ENCODE data around the gene MCM9.
"Not testable (repeated sequence)": the region's sequence is repeated elsewhere in the genome, so short reads cannot be mapped to it uniquely, and the experiment has no call there.

MCM9 gene

DNA sequence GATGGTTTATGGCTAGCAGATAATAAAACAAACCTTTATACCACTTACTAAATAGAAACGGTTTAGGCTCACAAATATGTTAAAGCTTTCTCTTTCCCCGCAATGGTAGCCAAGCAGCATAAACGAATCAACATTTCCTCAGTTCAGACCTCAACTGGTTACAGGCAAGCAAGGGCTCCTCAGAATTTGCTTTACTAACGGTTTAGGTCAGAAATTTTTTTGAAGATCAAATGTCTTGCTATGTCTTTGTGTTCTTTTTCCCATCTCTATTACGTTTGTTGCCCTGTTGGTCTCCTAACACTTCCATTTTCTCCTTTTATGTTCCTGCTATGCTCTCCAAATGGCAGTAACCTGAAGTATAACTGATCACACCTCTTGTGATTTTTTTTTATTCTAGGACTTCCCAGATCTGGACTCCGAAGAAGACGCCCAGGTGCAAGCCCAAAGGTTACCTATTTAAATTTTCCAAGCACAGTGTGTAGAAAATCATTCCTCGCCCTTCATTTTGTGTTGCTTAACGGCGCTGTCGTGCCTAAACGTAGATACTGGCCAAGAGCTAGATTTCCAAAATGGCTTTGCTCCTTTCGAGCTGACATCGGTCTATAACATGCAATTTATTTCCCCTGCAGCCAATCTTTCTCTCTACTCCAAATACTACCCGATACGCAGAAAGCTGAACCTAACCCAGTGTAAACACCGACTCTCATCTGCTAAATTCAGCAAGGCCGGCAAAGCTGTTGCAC lies 41.7 kb downstream of the MCM9 start:
- peak; percentile 27 for DNase-seq (ENCODE audit: low read depth)

DNA sequence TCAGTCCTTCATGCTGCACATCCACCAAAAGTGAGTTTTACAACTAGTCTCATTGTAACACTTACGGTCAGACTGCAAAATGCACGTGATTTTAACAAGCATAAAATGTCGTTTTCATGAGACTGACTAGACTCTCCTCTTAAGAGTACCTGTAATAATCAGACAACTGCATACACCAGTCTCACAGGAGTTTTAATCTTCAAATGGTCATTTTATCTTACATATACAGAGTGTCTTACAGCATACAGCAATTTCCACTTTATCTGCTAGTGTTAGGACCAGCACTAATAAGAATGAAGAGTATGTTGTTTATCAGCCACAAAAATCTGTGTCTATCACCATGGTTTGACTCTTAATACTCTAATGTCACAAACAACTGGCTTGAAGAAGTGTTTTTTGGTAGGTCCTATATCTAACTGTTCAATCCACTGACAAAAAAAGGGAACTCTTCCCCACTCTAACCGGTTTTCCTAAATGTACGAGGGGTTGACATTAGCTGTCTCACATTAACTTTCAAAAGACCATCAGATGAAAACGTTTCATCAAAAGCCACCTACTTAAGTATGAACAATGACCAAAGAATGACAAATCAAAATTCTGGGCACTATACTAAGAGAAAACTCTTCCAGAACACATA lies 42.5 kb downstream of the MCM9 start:
- DNase-seq (ENCODE audit: low read depth): no peak

DNA sequence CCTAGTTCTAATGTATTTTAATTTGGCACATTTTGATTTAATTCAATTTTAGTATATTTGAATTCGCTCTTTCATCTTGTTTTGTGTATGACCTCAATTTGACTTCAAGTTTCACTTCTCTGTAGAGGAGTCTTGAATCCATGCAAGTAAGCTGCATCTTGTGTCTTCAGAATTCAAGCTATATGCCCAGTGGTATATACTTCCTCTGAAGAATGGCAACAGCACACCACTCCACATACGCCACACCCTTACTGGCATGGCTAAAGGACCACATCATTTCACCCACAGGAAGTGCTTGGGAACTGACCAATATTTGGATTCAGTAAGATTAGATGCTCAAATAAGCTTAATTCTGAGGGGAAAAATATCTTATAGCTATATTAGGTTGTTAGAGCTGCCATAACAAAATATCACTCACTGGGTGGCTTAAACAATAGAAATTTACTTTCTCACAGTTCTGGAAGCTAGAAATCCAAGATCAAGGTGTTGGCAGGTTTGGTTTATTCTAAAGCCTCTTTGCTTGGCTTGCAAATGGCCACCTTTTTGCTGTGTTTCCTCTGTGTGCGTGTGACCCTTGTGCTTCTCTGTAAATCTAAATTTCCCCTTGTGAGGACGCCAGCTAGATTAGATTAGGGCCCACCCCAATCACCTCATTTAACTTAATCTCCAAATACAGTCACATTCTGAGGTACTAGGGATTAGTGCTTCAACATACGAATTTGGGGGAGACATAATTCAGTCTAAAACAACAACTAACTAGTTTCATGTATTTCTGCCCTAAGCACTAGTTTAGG lies 43.8 kb downstream of the MCM9 start:
- DNase-seq (ENCODE audit: low read depth): no peak

DNA sequence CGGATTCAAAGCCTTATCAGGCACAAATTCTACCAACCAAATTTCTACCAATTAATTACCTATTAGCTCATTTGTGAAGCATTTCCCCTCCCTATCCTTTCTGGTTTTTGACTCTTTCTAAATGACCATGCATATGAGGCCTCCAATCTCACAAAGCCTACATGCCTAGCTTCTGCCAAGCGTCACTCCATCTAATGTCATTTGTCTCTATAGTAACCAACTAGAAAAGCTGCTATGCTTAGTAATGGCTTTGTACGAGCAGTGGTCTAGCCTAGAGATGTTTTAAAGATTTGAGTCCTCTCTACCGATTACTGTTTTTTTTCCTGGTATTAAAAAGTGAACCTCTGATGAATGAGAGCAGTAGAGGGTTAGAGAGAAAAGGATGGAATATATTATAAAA lies 45.8 kb downstream of the MCM9 start:
- DNase-seq (ENCODE audit: low read depth): no peak

DNA sequence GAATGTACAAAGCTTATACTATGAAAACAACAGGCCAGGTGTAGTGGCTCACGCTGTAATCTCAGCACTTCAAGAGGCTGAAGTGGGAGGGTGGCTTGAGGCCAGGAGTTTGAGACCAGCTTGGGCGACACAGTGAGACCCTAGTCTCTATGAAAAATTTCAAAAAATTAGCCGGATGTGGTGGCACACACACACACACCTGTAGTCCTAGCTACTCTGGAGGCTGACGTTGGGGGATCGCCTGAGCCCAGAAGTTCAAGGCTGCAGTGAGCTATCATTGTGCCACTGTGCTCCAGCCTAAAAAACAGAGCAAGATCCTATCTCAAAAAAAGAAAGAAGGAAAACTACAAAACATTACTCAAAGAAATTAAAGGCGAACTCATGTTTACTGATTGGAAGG lies 48.3 kb downstream of the MCM9 start:
- no peak for DNase-seq (ENCODE audit: low read depth)

DNA sequence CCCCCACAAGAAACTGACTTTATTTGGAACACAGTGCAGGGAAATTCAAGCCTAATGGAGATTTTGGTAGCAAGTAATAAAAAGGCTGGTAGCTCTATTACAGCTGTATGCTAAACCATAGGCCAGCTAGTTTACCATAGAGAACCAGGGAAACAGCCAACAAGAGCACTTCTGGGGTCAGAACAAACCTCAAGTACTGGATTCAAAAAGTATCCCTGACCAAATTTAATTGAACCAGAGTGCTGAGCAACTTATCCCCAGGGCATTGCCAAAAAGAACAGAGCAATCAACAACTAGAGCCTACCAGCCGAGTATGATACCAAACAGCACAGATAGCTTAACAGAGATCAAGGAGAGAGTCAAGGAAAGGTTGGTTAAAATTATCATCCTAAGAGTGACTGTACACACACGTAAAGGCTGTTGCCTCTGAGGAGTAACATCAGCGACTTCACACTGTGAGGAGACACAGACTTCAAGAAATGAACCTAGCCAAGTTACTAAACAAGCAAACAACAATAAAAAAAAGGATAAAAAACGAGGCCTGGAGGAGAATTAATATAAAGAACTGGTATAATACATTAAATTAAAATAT lies 52.5 kb downstream of the MCM9 start:
- DNase-seq (ENCODE audit: low read depth): no peak

DNA sequence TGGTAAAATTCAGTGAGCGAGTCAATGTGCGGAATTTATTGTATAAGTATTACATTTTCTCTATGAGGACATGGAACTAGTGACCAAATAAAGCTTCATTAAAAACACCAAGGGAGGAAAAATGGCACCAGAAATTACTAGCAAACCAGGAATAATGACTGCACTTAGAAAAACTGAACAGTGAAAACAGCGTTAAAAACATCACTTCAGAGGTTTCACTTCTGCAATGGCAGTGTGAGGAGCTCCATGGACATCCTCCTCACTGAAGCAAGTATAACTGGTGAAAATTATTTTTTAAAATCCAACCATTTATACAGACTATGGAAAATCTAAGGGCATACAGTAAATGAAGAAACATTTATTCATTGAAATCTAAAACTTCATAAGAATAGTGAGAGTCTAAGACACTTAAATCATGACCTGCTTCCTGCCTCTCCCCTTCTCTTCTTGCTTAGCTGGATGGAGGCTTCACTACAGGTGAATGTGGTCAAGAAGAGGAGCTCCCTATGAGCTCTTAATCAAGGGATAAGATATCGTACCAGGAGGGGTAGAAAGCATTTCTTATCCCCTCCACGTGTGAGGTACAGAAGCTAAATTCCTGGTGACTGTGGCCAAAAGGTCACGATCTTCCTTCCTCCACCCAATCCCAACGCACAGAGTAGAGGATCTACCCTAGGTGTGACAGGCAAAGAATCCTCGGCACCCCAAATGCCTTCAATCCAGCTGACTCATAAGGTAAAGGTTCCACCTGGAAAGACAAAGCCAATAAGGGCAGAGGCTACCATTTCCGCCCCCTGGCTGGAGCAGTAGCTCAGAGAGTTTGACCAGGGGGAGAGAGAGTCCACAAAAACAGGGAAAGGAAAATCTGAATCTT lies 53.3 kb downstream of the MCM9 start:
- DNase-seq (ENCODE audit: low read depth): no peak

DNA sequence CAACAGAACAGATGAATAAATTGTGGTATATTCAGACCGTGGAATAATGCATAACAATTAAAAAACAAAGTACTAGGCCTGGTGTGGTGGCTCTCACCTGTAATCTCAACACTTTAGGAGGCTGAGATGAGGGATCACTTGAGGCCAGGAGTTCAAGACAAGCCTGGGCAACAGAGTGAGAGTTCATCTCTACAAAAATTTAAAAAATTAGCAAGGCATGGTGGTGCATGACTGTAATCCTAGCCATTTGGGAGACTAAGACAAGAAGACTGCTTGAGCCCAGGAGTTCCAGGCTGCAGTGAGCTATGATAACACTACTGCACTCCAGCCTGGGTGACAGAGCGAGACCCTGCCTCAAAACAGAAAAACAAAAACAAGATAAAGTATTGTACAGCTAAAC lies 57.2 kb downstream of the MCM9 start:
- no peak for DNase-seq (ENCODE audit: low read depth)

DNA sequence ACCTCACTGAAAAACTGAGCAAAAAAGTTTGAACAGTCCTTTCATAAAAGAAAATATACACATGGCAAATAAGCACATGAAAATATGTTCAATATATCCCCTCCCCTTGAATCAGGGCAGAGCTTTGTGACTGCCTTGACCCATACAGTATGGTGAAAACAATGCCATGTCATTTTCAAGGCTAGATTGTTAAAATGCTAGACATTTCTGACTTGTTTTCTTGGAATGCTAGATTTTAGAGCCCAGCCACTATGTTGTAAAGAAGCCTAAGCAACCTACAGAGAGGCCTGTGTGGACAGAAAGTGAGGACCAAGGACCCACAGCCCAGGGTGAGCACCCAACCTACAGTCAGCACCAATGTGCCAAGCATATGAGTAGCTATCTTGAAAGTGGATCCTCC lies 58.1 kb downstream of the MCM9 start:
- no peak for DNase-seq (ENCODE audit: low read depth)

DNA sequence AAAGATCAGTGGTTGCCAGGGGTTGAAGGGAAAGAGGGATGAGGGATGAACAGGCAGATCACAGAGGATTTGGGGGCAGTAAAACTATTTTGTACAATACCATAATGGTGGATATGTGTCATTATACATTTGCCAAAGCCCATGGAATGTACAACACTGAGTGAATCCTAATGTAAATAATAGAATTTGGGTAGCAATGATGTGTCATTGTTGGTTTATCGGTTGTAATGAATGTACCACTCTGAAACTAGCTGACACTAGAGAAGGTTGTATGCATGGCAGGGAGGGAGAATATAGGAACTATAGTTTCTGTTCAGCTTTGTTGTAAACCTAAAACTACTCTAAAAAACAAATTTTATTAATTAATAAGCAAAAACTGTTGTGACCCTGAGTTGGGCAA lies 58.8 kb downstream of the MCM9 start:
- DNase-seq (ENCODE audit: low read depth): no peak

DNA sequence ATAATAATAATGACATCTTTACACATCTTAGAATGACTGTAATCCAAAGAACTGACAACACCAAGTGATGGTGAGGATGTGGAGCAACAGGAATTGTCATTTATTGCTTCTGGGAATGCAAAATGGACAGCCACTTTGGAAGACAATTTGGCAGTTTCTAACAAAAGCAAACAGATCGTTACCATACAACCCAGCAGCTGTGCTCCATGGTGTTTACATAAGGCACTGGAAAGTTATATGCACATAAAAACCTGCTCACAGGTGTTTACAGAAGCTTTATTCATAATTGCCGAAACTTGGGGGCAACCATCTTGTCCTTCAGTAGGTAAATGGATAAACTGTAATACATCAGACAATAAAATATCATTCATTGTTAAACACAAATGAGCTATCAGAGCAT lies 59.3 kb downstream of the MCM9 start:
- no peak for DNase-seq (ENCODE audit: low read depth)

DNA sequence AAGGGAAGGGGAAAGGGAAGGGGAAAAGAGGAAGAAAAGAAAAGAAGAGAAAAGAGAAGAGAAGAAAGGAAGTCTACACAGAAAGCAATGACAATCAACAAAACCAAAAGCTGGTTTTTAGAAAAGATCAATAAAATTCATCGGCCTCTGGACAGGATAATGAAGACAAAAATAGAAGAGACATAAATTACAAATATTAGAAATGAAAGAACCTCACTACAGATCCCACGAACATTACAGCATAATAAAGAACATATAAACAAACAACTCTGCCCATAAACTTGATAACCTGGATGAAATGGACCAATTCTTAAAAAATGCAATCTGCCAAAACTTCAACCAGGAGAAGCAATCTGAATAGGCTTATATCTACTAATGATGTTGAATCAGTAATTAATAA lies 61.7 kb downstream of the MCM9 start:
- DNase-seq (ENCODE audit: low read depth): no peak

DNA sequence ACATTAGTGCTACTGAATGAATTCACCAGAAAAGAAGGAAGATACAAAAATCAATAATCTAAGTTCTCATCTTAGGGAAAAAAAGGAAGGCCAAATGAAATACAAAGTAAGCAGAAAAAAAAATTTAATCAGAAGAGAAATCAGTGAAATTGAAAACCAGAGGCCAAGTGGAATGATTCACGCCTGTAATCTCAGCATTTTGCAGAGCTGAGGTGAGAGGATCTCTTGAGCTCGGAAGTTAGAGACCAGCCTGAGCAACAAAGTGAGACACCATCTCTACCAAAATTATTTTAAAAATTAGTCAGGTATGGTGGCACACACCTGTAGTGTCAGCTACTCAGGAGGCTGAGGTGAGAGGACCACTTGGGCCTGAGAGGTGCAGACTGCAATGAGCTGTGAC lies 62.2 kb downstream of the MCM9 start:
- DNase-seq (ENCODE audit: low read depth): no peak

DNA sequence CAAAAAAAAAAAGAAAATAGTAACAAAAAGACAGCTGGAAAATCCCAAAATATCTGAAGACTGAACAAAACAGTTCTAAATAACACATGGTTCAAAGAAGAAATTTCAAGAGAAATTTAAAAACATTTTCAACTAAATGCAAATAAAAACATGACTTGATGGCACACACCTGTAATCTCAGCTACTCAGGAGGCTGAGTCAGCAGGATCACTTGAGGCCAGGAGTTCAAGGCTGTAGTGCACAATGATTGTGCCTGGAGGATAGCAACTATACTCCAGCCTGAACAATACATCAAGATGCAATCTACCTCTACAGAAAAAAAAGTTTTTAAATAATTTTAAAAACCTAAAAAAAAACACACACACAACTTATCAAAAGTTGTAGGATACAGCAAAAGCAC lies 62.6 kb downstream of the MCM9 start:
- DNase-seq (ENCODE audit: low read depth): no peak

DNA sequence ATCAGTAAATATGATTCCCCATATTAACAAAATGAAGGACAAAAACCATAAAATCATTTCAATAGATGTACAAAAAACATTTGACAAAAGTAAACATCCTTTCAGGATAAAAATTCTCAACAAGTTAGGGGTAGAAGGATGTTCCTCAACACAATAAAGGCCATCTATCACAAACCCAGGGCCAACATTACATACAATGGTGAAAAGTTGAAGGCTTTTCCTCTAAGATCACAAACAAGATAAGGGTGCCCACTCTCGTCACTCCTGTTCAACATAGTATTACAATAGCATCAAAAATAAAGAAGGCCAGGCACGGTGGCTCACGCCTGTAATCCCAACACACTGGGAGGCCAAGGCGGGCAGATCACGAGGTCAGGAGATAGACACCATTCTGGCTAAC lies 63.6 kb downstream of the MCM9 start:
- DNase-seq (ENCODE audit: low read depth): no peak

DNA sequence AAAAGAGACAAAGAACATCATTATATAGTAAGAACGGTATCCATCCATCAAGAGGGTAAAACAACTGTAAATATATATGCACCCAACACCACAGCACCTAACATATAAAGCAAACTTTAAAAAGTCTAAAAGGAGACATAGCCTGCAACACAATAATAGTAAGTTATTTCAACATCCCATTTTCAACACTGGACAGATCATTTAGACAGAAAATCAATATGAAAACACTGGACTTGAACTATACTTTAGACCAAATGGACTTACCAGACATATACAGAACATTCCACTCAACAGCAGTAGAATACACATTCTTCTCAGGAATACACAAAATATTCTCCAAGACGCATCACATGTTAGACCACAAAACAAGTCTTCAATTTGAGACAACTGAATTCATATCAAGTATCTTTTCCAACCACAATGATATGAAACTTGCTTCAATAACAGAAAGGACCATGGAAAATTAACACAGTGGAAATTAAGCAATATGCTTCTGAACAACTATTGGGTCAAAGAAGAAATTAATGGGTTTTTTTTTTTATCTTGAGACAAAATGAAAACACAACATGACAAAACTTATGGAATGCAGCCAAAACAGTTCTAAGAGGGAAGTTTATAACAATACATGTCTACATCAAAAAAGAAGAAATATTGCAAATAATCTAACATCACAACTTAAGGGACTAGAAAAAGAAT lies 64.9 kb downstream of the MCM9 start:
- DNase-seq (ENCODE audit: low read depth): no peak

DNA sequence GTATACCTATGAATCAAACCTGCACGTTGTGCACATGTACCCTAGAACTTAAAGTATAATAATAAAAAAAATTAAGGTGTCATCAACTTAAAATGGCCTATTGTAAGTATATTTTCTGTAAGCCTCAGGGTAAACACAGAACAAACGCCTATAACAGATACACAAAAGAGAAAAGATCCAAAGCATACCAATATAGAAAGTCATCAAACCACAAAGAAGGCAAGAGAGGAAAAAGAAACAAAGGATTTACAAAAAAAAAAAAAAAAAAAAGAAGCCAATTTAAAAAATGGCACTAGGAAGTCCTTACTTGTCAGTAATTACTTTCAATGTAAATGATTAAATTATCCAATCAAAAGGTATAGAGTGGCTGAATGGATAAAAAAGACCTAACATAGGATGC lies 65.6 kb downstream of the MCM9 start:
- no peak for DNase-seq (ENCODE audit: low read depth)

DNA sequence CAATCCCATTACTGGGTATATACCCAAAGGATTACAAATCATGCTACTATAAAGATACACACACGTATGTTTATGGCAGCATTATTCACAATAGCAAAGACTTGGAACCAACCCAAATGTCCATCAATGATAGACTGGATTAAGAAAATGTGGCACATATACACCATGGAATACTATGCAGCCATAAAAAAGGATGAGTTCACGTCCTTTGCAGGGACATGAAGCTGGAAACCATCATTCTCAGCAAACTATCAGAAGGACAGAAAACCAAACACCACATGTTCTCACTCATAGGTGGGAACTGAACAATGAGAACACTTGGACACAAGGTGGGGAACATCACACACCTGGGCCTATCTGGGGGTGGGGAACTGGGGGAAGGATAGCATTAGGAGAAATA lies 66.1 kb downstream of the MCM9 start:
- DNase-seq (ENCODE audit: low read depth): not testable (repeated sequence)

DNA sequence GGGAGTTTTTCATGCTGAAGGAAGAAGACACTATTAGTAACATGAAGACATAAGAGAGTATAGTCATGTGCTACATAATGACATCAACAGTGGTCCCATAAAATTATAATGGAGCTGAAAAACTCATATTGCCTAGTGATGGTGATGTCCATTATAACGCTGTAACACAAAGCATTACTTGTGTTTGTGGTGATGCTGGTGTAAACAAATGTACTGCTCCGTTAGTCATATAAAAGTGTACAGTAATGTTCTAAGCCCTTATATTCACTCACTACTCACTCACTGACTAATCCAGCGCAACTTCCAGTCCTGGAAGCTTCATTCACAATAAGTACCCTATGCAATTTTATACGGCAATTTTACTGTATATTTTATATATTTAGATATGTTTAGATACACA lies 67.8 kb downstream of the MCM9 start:
- no peak for DNase-seq (ENCODE audit: low read depth)

DNA sequence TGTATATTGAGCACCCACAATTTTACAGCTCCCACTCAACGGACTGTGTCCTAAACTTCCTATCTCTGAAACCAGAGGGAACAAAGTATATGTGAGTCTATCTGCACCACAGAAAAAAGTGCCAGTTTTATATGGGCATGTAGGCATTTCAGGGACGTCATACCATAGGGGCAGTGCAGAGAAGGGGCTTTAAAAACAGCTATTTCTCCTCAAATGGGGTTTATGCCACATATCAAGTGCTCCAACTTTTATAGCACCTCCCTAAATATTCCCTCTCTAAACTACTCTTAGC lies 69.9 kb downstream of the MCM9 start:
- no peak for DNase-seq (ENCODE audit: low read depth)

DNA sequence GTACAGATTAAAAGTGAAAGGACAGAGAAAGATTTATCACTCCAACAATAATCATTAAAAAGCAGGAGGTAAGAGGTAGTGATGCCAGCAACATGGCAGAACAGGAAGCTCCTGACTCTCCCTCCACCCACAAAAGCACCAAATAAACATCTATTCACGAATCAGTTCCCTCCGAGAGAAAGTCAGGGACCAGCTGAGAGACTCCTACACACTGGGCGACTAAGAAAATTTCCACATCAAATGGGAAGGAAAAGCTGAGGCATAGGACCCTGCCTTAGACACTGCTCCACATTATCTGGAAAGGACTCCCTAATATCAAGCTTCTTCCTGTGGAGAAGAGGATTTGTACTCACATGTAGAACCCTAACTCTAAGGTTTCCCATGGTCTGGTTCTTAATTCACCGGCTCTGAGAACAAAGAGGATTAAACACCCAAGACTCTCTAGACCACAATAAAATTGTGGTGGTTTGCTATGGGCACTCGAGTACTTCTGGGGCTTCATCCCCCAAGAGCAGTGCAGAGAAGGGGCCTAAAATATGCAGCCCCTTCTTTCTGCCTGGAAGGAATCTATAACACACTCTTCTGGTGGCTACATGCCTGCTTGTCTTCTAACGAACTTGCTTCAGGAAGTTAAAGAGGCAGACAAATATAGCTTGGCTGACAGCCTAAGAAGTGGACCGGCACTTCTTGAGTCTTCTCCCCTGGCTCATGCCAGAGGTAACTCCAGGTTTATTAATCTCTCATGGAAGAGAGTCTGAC lies 70.4 kb downstream of the MCM9 start:
- DNase-seq (ENCODE audit: low read depth): no peak
